GM18867 (cell line): ENCODE measurements around the gene ORAI2.
A peak's percentile ranks its signal among the peaks of the same experiment; 100 is the strongest.
"Not testable (repeated sequence)": the region's sequence is repeated elsewhere in the genome, so short reads cannot be mapped to it uniquely, and the experiment has no call there.

Experiments used
- ATAC-seq: cut with Tn5 transposase; IDR thresholded peaks from one replicate; pipeline ENCODE4 v1.9.1; 2021; ENCODE audit warnings: mild to moderate bottlenecking, moderate library complexity; ENCODE audit not compliant: unreplicated experiment

ORAI2 gene

DNA sequence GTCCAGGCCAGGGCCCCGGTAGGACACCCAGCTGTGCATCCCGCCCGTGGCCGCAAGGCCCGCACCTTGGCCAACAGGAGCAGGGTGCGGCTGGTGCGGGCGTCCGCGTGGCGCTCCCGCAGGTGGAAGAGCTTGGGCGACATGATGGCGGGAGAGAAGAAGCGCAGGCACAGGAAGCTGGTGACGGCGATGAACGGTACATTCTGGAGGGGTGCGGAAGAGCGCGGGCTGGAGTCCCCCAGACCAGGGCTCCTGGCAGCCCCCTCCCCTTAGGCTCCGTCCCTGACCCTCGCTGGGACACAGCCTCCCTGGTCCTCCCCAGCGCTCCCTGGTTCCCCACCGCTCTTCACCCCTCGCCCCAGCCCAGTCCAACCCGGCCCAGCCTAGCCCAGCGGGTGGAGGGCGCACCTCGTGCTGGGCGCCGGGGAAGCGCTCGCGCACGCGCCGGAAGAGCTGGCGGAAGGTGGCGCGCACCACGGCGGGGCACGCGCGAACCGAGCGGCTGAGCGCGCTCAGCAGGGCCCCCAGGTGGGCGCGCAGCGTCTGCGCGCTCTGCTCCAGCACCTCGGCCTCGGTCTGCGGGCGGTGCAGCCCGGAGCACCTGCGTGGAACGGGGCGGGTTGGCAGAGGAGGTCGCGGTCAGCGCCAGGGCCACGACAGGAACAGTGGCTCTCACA lies 61.2 kb downstream of the ORAI2 start:
- peak; percentile 63 for ATAC-seq

DNA sequence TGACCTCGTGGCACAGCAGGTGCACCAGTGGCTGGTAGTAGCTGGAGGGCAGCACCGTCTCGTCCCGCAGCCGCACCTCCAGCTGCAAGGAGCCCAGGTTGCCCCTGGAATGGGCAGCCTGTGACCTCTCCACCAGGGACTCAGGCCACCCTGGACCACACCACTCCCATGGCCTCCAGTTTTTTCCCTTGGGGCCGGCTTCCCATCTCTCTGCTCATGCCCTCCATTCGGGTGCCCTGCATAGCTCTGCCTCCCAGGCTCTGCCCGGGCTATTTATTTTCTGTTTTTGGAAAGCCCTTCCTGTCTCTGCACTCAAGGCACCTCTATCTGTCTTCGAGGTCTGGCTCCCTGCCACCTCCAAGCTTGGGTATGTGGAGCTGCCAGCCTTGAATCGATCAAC lies 63.5 kb downstream of the ORAI2 start:
- not testable (repeated sequence) for ATAC-seq

DNA sequence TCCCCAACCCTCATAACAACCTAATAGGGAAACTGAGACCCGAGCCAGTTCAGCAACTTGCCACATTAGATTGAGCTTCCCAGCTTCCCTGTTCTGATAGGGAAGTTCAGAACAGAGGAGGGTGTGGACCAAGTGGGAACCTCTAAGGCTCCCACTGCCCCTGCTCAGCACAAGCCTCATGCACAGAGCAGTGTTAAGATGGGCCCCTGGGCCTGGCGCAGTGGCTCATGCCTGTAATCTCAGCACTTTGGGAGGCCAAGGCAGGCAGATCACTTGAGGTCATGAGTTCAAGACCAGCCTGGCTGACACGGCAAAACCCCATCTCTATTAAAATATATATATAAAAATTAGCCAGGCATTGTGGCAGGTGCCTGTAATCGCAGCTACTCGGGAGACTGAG lies 63.9 kb downstream of the ORAI2 start:
- not testable (repeated sequence) for ATAC-seq

DNA sequence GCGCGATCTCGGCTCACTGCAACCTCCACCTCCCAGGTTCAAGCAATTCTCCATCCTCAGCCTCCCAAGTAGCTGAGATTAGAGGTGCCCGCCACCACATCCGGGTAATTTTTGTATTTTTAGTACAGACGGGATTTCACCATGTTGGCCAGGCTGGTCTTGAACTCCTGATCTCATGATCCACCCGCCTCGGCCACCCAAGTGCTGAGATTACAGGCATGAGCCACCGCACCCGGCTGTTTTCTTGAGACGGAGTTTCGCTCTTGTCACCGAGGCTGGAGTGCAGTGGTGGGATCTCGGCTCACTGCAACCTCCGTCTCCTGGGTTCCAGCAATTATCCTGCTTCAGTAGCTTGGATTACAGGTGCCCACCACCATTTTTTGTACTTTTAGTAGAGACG lies 64.9 kb downstream of the ORAI2 start:
- ATAC-seq: not testable (repeated sequence)

DNA sequence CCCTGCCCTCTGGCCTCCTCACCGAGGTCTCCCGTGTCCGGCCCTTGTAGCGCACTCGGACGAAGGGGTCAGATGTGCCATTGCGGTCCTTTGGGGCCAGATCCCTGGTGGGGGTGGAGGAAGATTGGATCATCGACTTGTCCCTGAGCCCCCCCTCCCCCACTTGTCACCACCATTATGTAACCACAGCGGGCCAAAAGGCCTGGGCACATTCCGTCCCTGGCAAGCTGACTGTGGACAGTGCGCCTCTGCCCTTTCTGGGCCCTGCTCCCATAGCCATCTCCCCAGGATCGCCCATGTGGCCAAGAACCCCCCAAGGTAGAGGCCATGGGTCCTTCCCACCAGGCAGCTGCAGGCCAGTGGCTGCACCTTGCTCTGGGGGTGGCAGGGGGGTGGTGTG lies 69.8 kb downstream of the ORAI2 start:
- ATAC-seq: not testable (repeated sequence)

DNA sequence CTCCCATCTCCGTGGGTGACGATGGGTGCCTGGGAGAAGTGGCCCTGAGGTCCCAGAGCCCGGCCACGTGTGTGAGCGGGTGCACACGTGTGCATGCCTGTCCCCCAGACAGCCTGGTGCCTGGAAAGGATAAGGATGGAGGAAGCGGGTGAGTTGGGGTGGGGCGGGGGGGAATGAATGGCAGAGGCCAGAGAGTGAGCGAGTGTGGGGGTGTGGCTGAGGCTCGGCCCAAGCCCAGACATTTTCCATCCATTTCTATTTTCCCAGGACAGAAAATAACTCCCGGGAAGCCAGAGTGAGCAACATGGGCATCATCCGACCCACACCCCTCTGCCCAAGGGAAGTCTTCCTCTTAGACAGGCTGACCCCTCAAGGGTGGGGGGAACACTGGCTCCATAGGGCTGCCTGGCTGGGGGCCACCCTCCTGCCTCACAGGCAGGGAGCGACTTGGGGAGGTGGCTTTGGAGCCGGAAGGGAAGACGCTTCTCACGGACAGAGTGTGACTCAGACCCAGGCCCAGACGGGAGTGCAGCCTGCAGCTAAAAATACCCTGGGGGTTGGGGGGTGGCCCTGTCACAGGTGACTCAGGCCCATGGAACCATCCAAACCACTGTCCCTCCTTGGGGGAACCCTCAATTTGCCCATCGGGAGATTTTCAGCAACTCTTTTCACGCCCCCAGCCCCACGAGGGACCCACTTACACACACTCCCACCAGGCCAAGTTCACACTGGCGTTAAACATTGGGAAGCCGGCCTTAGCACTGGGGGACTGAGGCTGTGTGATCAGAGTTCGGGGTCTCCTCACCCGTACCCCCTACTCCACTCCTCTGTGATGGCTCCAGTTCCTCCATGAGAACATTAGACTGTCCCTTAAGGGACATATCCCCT lies 72.2 kb downstream of the ORAI2 start:
- ATAC-seq: not testable (repeated sequence)
